SU-DHL-6 (cell line): ENCODE data around the gene SPRY1.

ENCODE experiments used
- EZH2phosphoT487 ChIP-seq: fragments of 200-600 bp; sonication (generic), shearing (Covaris generic); conservative IDR thresholded peaks from 2 replicates; pipeline ENCODE4 v1.6.1; 2018; ENCODE audit warnings: mild to moderate bottlenecking, antibody characterized with exemption, low read length, moderate library complexity, mixed read lengths
- TF ChIP-seq, protein P1 (sequence below): fragments of 200-600 bp; sonication (generic); IDR thresholded peaks from one replicate; pipeline ENCODE4 v1.5.1; 2017; ENCODE audit warnings: antibody characterized with exemption, mild to moderate bottlenecking, low read length, moderate library complexity; ENCODE audit not compliant: insufficient read depth, poor library complexity, severe bottlenecking

DNA sequence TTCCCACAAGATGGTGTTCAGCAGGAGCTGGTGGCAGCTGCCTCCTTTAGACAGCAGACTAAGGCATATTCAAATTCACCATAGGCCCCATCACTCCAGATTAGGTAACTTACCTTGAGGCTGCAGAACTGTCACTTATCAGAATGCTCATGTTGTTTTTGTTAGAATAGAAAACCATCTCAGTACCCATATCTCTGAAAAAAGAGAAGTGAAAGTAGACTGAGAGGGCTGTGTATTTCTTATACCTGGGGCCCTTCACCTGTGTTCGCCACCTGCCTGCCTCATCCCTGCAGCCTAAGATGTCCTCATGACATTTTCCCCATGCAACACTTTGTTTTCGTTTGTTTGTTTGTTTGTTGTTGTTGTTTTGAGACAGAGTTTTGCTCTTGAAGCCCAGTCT is 32.9 kb upstream of the SPRY1 start:
- TF ChIP-seq, protein P1, sequence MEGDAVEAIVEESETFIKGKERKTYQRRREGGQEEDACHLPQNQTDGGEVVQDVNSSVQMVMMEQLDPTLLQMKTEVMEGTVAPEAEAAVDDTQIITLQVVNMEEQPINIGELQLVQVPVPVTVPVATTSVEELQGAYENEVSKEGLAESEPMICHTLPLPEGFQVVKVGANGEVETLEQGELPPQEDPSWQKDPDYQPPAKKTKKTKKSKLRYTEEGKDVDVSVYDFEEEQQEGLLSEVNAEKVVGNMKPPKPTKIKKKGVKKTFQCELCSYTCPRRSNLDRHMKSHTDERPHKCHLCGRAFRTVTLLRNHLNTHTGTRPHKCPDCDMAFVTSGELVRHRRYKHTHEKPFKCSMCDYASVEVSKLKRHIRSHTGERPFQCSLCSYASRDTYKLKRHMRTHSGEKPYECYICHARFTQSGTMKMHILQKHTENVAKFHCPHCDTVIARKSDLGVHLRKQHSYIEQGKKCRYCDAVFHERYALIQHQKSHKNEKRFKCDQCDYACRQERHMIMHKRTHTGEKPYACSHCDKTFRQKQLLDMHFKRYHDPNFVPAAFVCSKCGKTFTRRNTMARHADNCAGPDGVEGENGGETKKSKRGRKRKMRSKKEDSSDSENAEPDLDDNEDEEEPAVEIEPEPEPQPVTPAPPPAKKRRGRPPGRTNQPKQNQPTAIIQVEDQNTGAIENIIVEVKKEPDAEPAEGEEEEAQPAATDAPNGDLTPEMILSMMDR: no peak
- no peak for TF ChIP-seq EZH2phosphoT487
